Head of caudate nucleus (tissue), 42 donors: Measurements from ENCODE around the gene AIPL1.

Source experiments
- DNase-seq, 42 donors: peaks; one replicate each; pipeline versions ENCODE4 v3.0.0 to v3.0.0-alpha.2; 2020 to 2021; ENCODE audit warnings: mixed read lengths in 7 of 42
- intact Hi-C: fragments of 100-400 bp; cut with DNase I; formaldehyde crosslinking; loops from one replicate; pipeline ENCODE4 v1.15.0; 2022

The AIPL1 gene

GRCh38 chr17:6387858-6388257 is 47.1 kb downstream of the AIPL1 start:
- peak in 2 of 42 donors; percentile 16 to 20 for DNase-seq
- intact Hi-C loops = no loop called here

DNA sequence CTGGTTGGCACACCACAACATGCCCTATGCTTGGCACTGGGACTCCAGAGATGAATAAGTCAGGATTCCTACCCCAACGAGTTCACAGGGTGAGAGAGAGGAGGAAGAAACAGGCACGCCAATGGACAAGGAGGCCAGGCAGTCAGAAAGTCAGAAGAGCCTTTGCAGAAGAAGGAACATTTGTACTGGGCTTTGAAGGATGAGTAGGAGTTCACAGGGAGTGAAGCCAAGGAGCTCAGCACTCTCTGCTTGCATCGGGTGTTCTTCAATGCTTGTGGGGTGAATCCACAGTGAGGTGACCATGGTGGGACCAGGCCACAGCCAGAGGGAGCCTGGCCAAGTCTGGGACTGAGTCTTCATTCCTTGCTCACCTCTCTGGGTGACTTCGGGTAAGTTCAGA is 47.5 kb downstream of the AIPL1 start:
- DNase-seq = peak in 2 of 42 donors; percentile 7
- intact Hi-C loops = no loop called here

- peak in 1 of 42 donors; percentile 28 for DNase-seq
- intact Hi-C loops = no loop called here
These were observed 48.8 kb downstream of the AIPL1 start for GRCh38 chr17:6386041-6386630.

DNA sequence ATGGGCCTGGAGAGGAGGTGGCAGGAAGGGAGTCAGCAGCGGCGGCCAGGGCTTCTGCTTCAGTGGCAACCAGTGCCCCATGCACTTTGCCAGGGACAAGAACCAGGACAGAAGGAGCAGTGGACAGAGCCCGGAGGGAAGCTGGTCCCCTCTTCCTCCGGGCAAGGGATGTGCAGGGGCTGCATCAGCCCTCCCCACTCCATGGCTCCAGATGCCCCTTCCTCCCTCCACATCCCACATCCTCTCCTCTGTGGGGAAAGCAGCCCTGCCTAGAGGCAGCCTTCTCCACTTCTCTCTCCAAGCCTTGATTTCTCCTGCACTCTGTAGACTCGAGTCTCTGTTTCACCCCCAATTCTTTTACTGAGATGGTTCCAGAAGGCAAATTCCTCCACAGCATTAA is 50.4 kb downstream of the AIPL1 start:
- DNase-seq = peak in 2 of 42 donors; percentile 21 to 29
- intact Hi-C loops = no loop called here

DNA sequence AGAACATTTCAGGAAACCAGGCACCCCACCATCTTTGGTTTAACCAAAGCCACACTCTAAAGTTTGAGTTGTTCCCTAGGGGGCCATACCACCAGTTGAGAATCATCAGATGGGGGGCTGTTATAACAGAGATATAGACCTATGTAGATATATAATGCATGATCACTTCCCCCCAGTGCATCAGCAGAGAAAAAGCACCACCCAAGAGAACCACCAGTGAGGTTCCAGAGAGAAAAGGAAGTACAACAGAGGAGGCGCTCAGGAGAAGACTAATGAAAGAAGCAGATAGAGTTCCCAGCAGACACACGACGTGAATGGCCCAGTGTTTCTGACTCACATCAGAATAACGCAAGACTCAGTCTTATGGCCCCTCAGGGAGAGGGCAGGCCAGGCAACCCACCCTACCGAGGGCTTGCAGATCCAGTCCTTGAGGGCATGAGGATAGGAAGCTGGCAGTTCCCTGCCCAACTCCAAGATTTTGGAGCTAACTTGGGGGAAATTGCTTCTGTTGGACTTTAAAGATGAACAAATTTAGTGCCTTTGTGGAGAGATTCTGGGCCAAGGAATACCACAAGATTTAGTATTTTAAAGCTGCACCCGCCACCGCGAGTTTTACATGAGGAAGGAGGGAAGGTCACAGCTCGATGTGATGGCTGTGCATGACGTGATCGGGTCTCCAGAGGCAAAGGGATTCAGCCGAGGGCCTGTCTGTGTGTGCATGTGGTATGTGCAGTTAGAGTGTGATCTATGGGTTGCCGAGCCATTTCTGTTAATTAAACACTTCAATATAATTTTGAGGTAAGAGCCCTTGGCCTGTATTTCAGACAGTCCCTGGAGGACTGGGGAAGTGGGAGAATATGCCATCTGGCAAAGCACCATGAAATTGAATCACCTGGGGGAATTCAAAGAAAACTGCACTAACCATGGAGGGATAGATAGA is 53.1 kb downstream of the AIPL1 start:
- peak in 1 of 42 donors; percentile 39 for DNase-seq
- intact Hi-C loops = no loop called here

- intact Hi-C loops = no loop called here
These were observed 53.9 kb downstream of the AIPL1 start for GRCh38 chr17:6380915-6381438.

DNA sequence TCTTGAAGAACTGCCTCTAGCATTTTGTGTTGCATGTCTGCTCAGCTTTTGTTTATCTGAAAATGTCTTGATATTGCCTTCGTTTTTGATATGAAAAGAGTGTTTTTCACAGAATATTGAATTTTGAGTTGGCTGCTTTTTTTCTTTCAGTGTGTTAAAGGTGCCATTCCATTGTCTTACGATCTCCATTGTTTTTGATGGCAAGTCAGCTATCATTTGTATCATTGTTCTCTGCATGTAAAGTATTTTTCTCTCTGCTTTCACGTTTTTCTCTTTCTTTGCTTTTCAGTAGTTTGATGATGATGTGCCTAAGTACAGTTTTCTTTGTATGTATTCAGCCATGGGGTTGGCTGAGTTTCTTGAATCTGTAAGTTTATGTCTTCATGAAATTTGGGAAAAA is 57.0 kb downstream of the AIPL1 start:
- intact Hi-C loops = no loop called here
- no peak for DNase-seq

More at GRCh38 chr17:6380915-6381438, 53.9 kb downstream of the AIPL1 start:
- DNase-seq = peak in 1 of 42 donors; percentile 36

- intact Hi-C loops = no loop called here
- peak in 36 of 42 donors; percentile 15 to 69 (median 45) for DNase-seq
These were observed 58.0 kb downstream of the AIPL1 start for GRCh38 chr17:6376931-6377361.

DNA sequence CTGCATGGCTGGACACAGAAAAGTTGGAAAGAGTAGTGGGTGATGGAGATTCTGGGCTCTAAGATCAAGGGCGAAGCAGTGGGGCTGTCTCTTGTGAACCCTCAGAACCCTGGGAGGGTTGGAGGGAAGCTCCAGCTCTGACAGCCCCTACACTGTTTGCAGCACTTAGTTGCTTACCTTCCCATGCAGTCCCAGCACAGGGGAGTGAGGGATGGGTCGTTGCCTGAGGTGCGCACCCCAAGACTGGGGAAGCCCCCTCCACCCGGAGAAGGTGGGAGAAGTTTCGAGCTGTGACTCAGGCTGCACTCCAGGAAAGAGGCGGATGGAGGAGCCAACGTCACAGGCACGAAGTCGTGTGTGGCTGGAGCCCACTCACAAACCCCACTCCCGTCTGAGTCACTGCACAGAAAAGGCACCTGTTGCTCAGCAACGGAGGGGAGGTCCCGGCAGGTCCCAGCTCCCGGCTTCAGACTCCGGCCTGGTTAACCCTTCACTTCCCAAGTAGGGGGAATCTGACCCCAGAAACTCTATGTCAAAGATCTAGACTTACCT is 60.1 kb downstream of the AIPL1 start:
- DNase-seq = peak; percentile 56 to 95 (median 81)
- intact Hi-C loops = no loop called here

GRCh38 chr17:6374271-6374691 is 60.6 kb downstream of the AIPL1 start:
- intact Hi-C loops = no loop called here
- peak in 14 of 42 donors; percentile 13 to 72 (median 27) for DNase-seq
